ENCODE measurements around the gene FANK1. TPM values are rescaled to one million over a fixed set of nuclear protein-coding genes. Genes with fewer than 3 reads are reported as not detected.

Gene FANK1
- total RNA-seq, 1 experiment from 2014 or later = 0.18 TPM

- Histone ChIP-seq H3K27ac (no peak overlapping the region), H3K9me3 (replicated peaks) (0 out of 2 replicates have a peak, but pooled peaks cover 2% of the 10 kb centered on the region), H3K36me3 (no peaks in the 10 kb centered on the region), H3K4me1 (replicated peaks) (peaks cover 5% of the 10 kb centered on the region), H3K4me3 (no peak overlapping the region), H3K27me3 (replicated peaks) (no peaks in the 10 kb centered on the region)
- DNase-seq (ENCODE audit: low read depth in 1 of 2, low spot score in 2 of 2) = no peak
Measured at GRCh38 chr10:125976960-125977605, 80.7 kb downstream of the FANK1 start.

- Histone ChIP-seq H3K36me3 (no peaks in the 10 kb centered on the region), H3K4me1 (replicated peaks) (peaks cover 14% of the 10 kb centered on the region), H3K27ac (no peak overlapping the region), H3K4me3 (no peak overlapping the region), H3K9me3 (replicated peaks) (0 out of 2 replicates have a peak, but pooled peaks cover 2% of the 10 kb centered on the region), H3K27me3 (replicated peaks) (no peaks in the 10 kb centered on the region)
- DNase-seq (ENCODE audit: low read depth in 1 of 2, low spot score in 2 of 2) = no peak
Measured at GRCh38 chr10:125979976-125980375, 83.6 kb downstream of the FANK1 start.

- no peak for DNase-seq (ENCODE audit: low read depth in 1 of 2, low spot score in 2 of 2)
- Histone ChIP-seq H3K9me3 (replicated peaks) (0 out of 2 replicates have a peak, but pooled peaks cover 2% of the 10 kb centered on the region), H3K4me3 (no peak overlapping the region), H3K4me1 (replicated peaks) (peaks cover 14% of the 10 kb centered on the region), H3K36me3 (no peaks in the 10 kb centered on the region), H3K27ac (no peak overlapping the region), H3K27me3 (replicated peaks) (no peaks in the 10 kb centered on the region)
Measured at GRCh38 chr10:125980521-125981035, 84.2 kb downstream of the FANK1 start.

GRCh38 chr10:125982260-125982948, 86.0 kb downstream of the FANK1 start:
- no peak overlapping the region; the same call in 1 of the 2 replicates for H3K27ac ChIP-seq
- H3K27me3 ChIP-seq (replicated peaks) = no peaks in the 10 kb centered on the region
- DNase-seq (ENCODE audit: low read depth in 1 of 2, low spot score in 2 of 2) = peak in 1 of 2 experiments; percentile 83
- H3K36me3 ChIP-seq = no peaks in the 10 kb centered on the region
- no peaks in the 10 kb centered on the region for H3K9me3 ChIP-seq (replicated peaks)
- H3K4me3 ChIP-seq = no peak overlapping the region
- peaks cover 14% of the 10 kb centered on the region for H3K4me1 ChIP-seq (replicated peaks)

- Histone ChIP-seq H3K9me3 (replicated peaks) (no peaks in the 10 kb centered on the region), H3K27me3 (replicated peaks) (no peaks in the 10 kb centered on the region), H3K27ac (peak overlapping the region; percentile 32; the same call in 1 of the 2 replicates), H3K4me3 (no peak overlapping the region), H3K36me3 (no peaks in the 10 kb centered on the region), H3K4me1 (replicated peaks) (peaks cover 14% of the 10 kb centered on the region)
- peak in 1 of 2 experiments; percentile 44 for DNase-seq (ENCODE audit: low read depth in 1 of 2, low spot score in 2 of 2)
Measured at GRCh38 chr10:125983161-125983560, 86.8 kb downstream of the FANK1 start.

- H3K4me3 ChIP-seq = no peak overlapping the region
Measured at GRCh38 chr10:125983656-125984055, 87.3 kb downstream of the FANK1 start.

GRCh38 chr10:125984346-125984745, 88.0 kb downstream of the FANK1 start:
- DNase-seq (ENCODE audit: low read depth in 1 of 2, low spot score in 2 of 2) = no peak
- no peaks in the 10 kb centered on the region for H3K36me3 ChIP-seq
- no peak overlapping the region for H3K4me3 ChIP-seq
- H3K4me1 ChIP-seq (replicated peaks) = peaks cover 14% of the 10 kb centered on the region
- H3K27me3 ChIP-seq (replicated peaks) = no peaks in the 10 kb centered on the region
- no peaks in the 10 kb centered on the region for H3K9me3 ChIP-seq (replicated peaks)
- no peak overlapping the region for H3K27ac ChIP-seq

More at GRCh38 chr10:125983656-125984055, 87.3 kb downstream of the FANK1 start:
- DNase-seq (ENCODE audit: low read depth in 1 of 2, low spot score in 2 of 2) = no peak
- H3K4me1 ChIP-seq (replicated peaks) = peaks cover 14% of the 10 kb centered on the region
- no peaks in the 10 kb centered on the region for H3K9me3 ChIP-seq (replicated peaks)
- H3K27ac ChIP-seq = no peak overlapping the region
- H3K27me3 ChIP-seq (replicated peaks) = no peaks in the 10 kb centered on the region
- H3K36me3 ChIP-seq = no peaks in the 10 kb centered on the region

GRCh38 chr10:125984865-125985495, 88.6 kb downstream of the FANK1 start:
- H3K4me3 ChIP-seq = no peak overlapping the region
- H3K4me1 ChIP-seq (replicated peaks) = peaks cover 14% of the 10 kb centered on the region
- H3K9me3 ChIP-seq (replicated peaks) = no peaks in the 10 kb centered on the region
- no peaks in the 10 kb centered on the region for H3K27me3 ChIP-seq (replicated peaks)
- DNase-seq (ENCODE audit: low read depth in 1 of 2, low spot score in 2 of 2) = no peak
- H3K27ac ChIP-seq = no peak overlapping the region
- H3K36me3 ChIP-seq = no peaks in the 10 kb centered on the region

- no peak for DNase-seq (ENCODE audit: low read depth in 1 of 2, low spot score in 2 of 2)
- H3K36me3 ChIP-seq = no peaks in the 10 kb centered on the region
- no peak overlapping the region for H3K27ac ChIP-seq
- H3K27me3 ChIP-seq (replicated peaks) = no peaks in the 10 kb centered on the region
- H3K9me3 ChIP-seq (replicated peaks) = no peaks in the 10 kb centered on the region
- H3K4me3 ChIP-seq = no peak overlapping the region
- peaks cover 14% of the 10 kb centered on the region for H3K4me1 ChIP-seq (replicated peaks)
Measured at GRCh38 chr10:125985557-125986240, 89.3 kb downstream of the FANK1 start.

GRCh38 chr10:125989791-125990190, 93.4 kb downstream of the FANK1 start:
- Histone ChIP-seq H3K9me3 (replicated peaks) (no peaks in the 10 kb centered on the region), H3K4me1 (replicated peaks) (no peaks in the 10 kb centered on the region), H3K27ac (no peak overlapping the region), H3K36me3 (no peaks in the 10 kb centered on the region), H3K4me3 (no peak overlapping the region), H3K27me3 (replicated peaks) (no peaks in the 10 kb centered on the region)
- DNase-seq (ENCODE audit: low read depth in 1 of 2, low spot score in 2 of 2) = no peak

GRCh38 chr10:125990974-125991373, 94.6 kb downstream of the FANK1 start:
- Histone ChIP-seq H3K36me3 (no peaks in the 10 kb centered on the region), H3K4me1 (replicated peaks) (no peaks in the 10 kb centered on the region), H3K27ac (no peak overlapping the region), H3K9me3 (replicated peaks) (no peaks in the 10 kb centered on the region), H3K27me3 (replicated peaks) (no peaks in the 10 kb centered on the region), H3K4me3 (no peak overlapping the region)
- no peak for DNase-seq (ENCODE audit: low read depth in 1 of 2, low spot score in 2 of 2)

GRCh38 chr10:125991392-125991791, 95.0 kb downstream of the FANK1 start:
- Histone ChIP-seq H3K27me3 (replicated peaks) (no peaks in the 10 kb centered on the region), H3K9me3 (replicated peaks) (no peaks in the 10 kb centered on the region), H3K4me1 (replicated peaks) (no peaks in the 10 kb centered on the region), H3K4me3 (no peak overlapping the region), H3K36me3 (no peaks in the 10 kb centered on the region), H3K27ac (no peak overlapping the region)
- no peak for DNase-seq (ENCODE audit: low read depth in 1 of 2, low spot score in 2 of 2)

GRCh38 chr10:125992254-125992653, 95.9 kb downstream of the FANK1 start:
- no peak for DNase-seq (ENCODE audit: low read depth in 1 of 2, low spot score in 2 of 2)
- Histone ChIP-seq H3K27ac (no peak overlapping the region), H3K4me1 (replicated peaks) (no peaks in the 10 kb centered on the region), H3K4me3 (no peak overlapping the region), H3K9me3 (replicated peaks) (no peaks in the 10 kb centered on the region), H3K27me3 (replicated peaks) (no peaks in the 10 kb centered on the region), H3K36me3 (no peaks in the 10 kb centered on the region)

Measured in SJSA1 (cell line).